Chondrocyte (in vitro differentiated cells): Measurements from ENCODE around the gene DBF4B. TPM values are rescaled to one million over a fixed set of nuclear protein-coding genes. Genes with fewer than 3 reads are reported as not detected.

ENCODE experiments used
- DNase-seq: peaks from one replicate; pipeline ENCODE4 v3.0.0; 2021; ENCODE audit warnings: mixed read lengths, low spot score
- H3K27ac Mint-ChIP-seq: one replicate; pipeline ENCODE4 v1.8.0; 2021; ENCODE audit warnings: mild to moderate bottlenecking, moderate library complexity, mixed read lengths; ENCODE audit not compliant: unreplicated experiment
- H3K27me3 Mint-ChIP-seq: 2 replicates; pipeline ENCODE4 v1.8.0; 2021; ENCODE audit warnings: low read depth, mixed read lengths
- H3K36me3 Mint-ChIP-seq: 2 replicates; pipeline ENCODE4 v1.8.0; 2021; ENCODE audit warnings: low read depth, mixed read lengths
- H3K4me1 Mint-ChIP-seq: 2 replicates; pipeline ENCODE4 v1.8.0; 2021; ENCODE audit warnings: low read depth, mild to moderate bottlenecking, mixed read lengths
- H3K4me3 Mint-ChIP-seq: one replicate; pipeline ENCODE4 v1.8.0; 2021; ENCODE audit warnings: mild to moderate bottlenecking, moderate library complexity, mixed read lengths; ENCODE audit not compliant: unreplicated experiment
- H3K9me3 Mint-ChIP-seq: 2 replicates; pipeline ENCODE4 v1.8.0; 2021; ENCODE audit warnings: low read depth, mixed read lengths
- CTCF ChIP-seq: fragments of 200-600 bp; sonication (generic); IDR thresholded peaks from 2 replicates; pipeline ENCODE4 v1.5.0; 2021; ENCODE audit warnings: antibody characterized with exemption, mild to moderate bottlenecking, moderate library complexity
- long read RNA-seq: library from polyadenylated mRNA; stranded (forward); transcript quantifications from one replicate; pipeline ENCODE4 v2.0.0, GENCODE V29; 2021
- total RNA-seq: library from RNA; stranded (reverse); gene quantifications from 3 replicates; pipeline ENCODE4 v1.2.1, GENCODE V29; 2021

The DBF4B gene
- 4.8 to 7.2 TPM (median 5.5 TPM) in 3 replicates for total RNA-seq
- long read RNA-seq, partial matches to known transcripts = 0 of 1 reads
- long read RNA-seq, other reads (novel, unspliced or antisense) = 1 of 1 reads

- DNase-seq = no peak
- no peak within 1 kb of the TSS for H3K27ac Mint-ChIP-seq
- H3K27me3 Mint-ChIP-seq = no peaks in the 10 kb centered on the region
- no peaks in the 10 kb centered on the region for H3K9me3 Mint-ChIP-seq
- peaks cover 4% of the 10 kb centered on the region for H3K4me1 Mint-ChIP-seq
- no peak within 1 kb of the TSS for H3K4me3 Mint-ChIP-seq
- no peak for TF ChIP-seq CTCF
- H3K36me3 Mint-ChIP-seq = no peaks in the 10 kb centered on the region
These were observed at the start of gene DBF4B for GRCh38 chr17:44708401-44709263. Gene DBF4B (plus strand): TSS chr17:44708665. CDS start chr17:44708821, 156 bp downstream.

GRCh38 chr17:44661835-44662234 lies 46.6 kb upstream of the DBF4B start:
- peaks cover 4% of the 10 kb centered on the region for H3K4me1 Mint-ChIP-seq
- DNase-seq = no peak
- H3K4me3 Mint-ChIP-seq = no peak overlapping the region
- TF ChIP-seq CTCF = no peak
- no peaks in the 10 kb centered on the region for H3K9me3 Mint-ChIP-seq
- H3K27me3 Mint-ChIP-seq = peaks cover 3% of the 10 kb centered on the region
- H3K36me3 Mint-ChIP-seq = no peaks in the 10 kb centered on the region
- H3K27ac Mint-ChIP-seq = no peak overlapping the region

- no peak for TF ChIP-seq CTCF
- Mint-ChIP-seq H3K27ac (no peak overlapping the region), H3K4me3 (no peak overlapping the region), H3K36me3 (no peaks in the 10 kb centered on the region), H3K4me1 (no peaks in the 10 kb centered on the region), H3K9me3 (no peaks in the 10 kb centered on the region), H3K27me3 (no peaks in the 10 kb centered on the region)
- DNase-seq = no peak
These were observed 45.4 kb upstream of the DBF4B start for GRCh38 chr17:44663095-44663494.

GRCh38 chr17:44664867-44665266 lies 43.6 kb upstream of the DBF4B start:
- DNase-seq = no peak
- H3K4me1 Mint-ChIP-seq = no peaks in the 10 kb centered on the region
- H3K27ac Mint-ChIP-seq = no peak overlapping the region
- H3K9me3 Mint-ChIP-seq = no peaks in the 10 kb centered on the region
- H3K27me3 Mint-ChIP-seq = no peaks in the 10 kb centered on the region
- no peaks in the 10 kb centered on the region for H3K36me3 Mint-ChIP-seq
- no peak overlapping the region for H3K4me3 Mint-ChIP-seq
- TF ChIP-seq CTCF = no peak

GRCh38 chr17:44666006-44666405 lies 42.5 kb upstream of the DBF4B start:
- Mint-ChIP-seq H3K27me3 (no peaks in the 10 kb centered on the region), H3K4me3 (no peak overlapping the region), H3K9me3 (no peaks in the 10 kb centered on the region), H3K36me3 (no peaks in the 10 kb centered on the region), H3K4me1 (no peaks in the 10 kb centered on the region), H3K27ac (no peak overlapping the region)
- no peak for TF ChIP-seq CTCF
- no peak for DNase-seq
